ENCODE data around the gene RARRES2.
"Not testable (repeated sequence)": the region's sequence is repeated elsewhere in the genome, so short reads cannot be mapped to it uniquely, and the experiment has no call there.

The RARRES2 gene

GRCh38 chr7:150335108-150335773, 6.2 kb downstream of the RARRES2 start:
- no peak for DNase-seq

- no peak for DNase-seq
Observed at GRCh38 chr7:150334108-150334507, 7.3 kb downstream of the RARRES2 start.

- no peak for DNase-seq
Observed at GRCh38 chr7:150333659-150334058, 7.8 kb downstream of the RARRES2 start.

GRCh38 chr7:150332852-150333635, 8.4 kb downstream of the RARRES2 start:
- no peak for DNase-seq

- no peak for DNase-seq
Observed at GRCh38 chr7:150330211-150330885, 11.1 kb downstream of the RARRES2 start.

GRCh38 chr7:150329331-150330120, 11.9 kb downstream of the RARRES2 start:
- DNase-seq = no peak

- DNase-seq = no peak
Observed at GRCh38 chr7:150327308-150327707, 14.1 kb downstream of the RARRES2 start.

- DNase-seq = no peak
Observed at GRCh38 chr7:150326657-150327268, 14.7 kb downstream of the RARRES2 start.

- no peak for DNase-seq
Observed at GRCh38 chr7:150325901-150326300, 15.5 kb downstream of the RARRES2 start.

GRCh38 chr7:150325110-150325611, 16.3 kb downstream of the RARRES2 start:
- DNase-seq = no peak

GRCh38 chr7:150324373-150324961, 17.0 kb downstream of the RARRES2 start:
- no peak for DNase-seq

- no peak for DNase-seq
Observed at GRCh38 chr7:150323682-150324372, 17.6 kb downstream of the RARRES2 start.

- DNase-seq = peak; percentile 72
Observed at GRCh38 chr7:150322833-150323681, 18.4 kb downstream of the RARRES2 start, which contains the start of the genes ACTR3C and LRRC61. ACTR3C (minus strand) TSS chr7:150323545; CDS start chr7:150295296, 28,249 bp downstream. LRRC61 (plus strand) TSS chr7:150323355; CDS start chr7:150336862, 13,507 bp downstream.

GRCh38 chr7:150322114-150322832, 19.2 kb downstream of the RARRES2 start:
- DNase-seq = peak; percentile 73

- DNase-seq = no peak
Observed at GRCh38 chr7:150321788-150322113, 19.7 kb downstream of the RARRES2 start.

- no peak for DNase-seq
Observed at GRCh38 chr7:150317748-150318444, 23.5 kb downstream of the RARRES2 start.

GRCh38 chr7:150316987-150317386, 24.4 kb downstream of the RARRES2 start:
- not testable (repeated sequence) for DNase-seq

GRCh38 chr7:150314639-150315239, 26.7 kb downstream of the RARRES2 start:
- DNase-seq = no peak

Data from CD4-positive, alpha-beta T cell treated with Interleukin-12 subunit alpha and Interleukin-12 subunit beta, for 1 hour (primary cell).